SW480 (cell line): ENCODE results near the gene LRP1.
A peak's percentile ranks its signal among the peaks of the same experiment; 100 is the strongest.
"Not testable (repeated sequence)": the region's sequence is repeated elsewhere in the genome, so short reads cannot be mapped to it uniquely, and the experiment has no call there.

Experiments used
- DNase-seq: peaks from one replicate; pipeline ENCODE4 v3.0.0-alpha.2; 2016; ENCODE audit warnings: low spot score

The LRP1 gene

GRCh38 chr12:57112492-57113294, 15.6 kb upstream of the LRP1 start:
- no peak for DNase-seq

- DNase-seq: no peak
These were observed 11.6 kb upstream of the LRP1 start for GRCh38 chr12:57116580-57117281.

- DNase-seq: no peak
These were observed 9.5 kb upstream of the LRP1 start for GRCh38 chr12:57118711-57119271.

GRCh38 chr12:57119294-57120085, 8.8 kb upstream of the LRP1 start:
- DNase-seq: no peak

DNA sequence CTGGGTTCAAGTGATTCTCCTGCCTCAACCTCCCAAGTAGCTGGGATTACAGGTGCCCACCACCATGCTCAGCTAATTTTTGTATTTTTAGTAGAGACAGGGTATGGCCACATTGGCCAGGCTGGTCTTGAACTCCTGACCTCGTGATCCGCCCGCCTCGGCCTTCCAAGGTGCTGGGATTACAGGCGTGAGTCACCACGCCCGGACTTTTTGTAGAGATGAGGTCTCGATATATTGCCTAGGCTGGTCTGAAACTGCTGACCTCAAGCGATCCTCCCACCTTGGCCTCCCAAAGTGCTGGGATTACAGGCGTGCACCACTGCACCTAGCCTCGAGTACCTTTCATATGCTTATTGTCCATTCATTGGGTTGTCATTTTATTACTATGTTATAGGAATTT, 7.6 kb upstream of the LRP1 start:
- not testable (repeated sequence) for DNase-seq

DNA sequence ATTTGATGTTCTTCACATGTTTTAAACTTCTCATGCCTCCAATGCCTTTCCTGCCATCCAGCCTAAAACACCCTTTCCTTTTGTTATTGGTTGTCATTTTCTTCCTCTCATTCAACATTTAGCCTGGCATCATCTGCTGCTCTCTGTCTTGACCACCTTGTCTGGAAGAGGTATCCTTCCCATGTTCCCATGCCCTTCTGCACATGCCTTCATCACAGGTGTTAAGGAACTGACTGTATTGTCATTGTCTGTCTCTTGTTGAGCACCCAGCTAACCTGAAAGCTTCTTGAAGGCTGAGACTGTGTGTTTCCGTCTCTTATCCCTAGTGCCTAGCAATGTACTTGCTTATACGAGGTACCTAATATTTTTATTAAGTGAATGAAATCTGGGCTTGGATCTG, 4.5 kb upstream of the LRP1 start:
- DNase-seq: no peak

- peak; percentile 65 for DNase-seq
These were observed 3.9 kb upstream of the LRP1 start for GRCh38 chr12:57124261-57124877.

DNA sequence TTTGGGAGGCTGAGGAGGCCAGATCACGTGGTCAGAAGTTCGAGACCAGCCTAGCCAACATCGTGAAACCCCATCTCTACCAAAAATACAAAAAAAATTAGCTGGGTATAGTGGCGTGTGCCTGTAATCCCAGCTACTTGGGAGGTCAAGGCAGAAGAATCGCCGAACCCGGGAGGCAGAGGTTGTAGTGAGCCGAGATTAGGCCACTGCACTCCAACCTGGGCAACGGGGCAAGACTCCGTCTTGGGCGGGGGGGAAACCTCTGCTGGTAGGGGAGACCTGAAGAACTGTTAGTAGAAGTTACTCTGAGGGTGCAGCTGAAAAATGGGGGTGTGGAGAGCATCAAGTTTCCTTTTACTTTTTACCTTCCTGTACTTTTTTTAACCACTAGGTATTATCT, 2.2 kb upstream of the LRP1 start:
- DNase-seq: no peak

DNA sequence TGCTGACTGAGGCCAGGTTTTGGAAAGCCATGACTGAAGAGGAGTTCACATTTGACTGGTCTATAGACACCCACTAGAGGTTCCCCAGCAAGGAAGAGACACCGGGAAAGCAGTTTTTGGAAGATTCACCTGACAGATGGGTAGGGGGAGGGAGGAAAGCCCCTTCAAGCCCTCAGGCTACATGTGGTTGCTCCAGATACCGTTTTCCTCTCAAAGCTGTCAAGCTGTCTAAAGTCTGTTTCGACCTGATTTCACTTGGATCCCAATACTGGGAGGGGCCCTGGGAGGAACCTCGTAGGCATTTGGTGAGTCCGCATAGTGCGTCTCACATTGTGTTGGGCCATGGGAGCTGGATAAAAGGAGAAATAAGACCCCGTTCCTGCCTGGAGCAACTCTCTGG, 1.7 kb upstream of the LRP1 start:
- no peak for DNase-seq

DNA sequence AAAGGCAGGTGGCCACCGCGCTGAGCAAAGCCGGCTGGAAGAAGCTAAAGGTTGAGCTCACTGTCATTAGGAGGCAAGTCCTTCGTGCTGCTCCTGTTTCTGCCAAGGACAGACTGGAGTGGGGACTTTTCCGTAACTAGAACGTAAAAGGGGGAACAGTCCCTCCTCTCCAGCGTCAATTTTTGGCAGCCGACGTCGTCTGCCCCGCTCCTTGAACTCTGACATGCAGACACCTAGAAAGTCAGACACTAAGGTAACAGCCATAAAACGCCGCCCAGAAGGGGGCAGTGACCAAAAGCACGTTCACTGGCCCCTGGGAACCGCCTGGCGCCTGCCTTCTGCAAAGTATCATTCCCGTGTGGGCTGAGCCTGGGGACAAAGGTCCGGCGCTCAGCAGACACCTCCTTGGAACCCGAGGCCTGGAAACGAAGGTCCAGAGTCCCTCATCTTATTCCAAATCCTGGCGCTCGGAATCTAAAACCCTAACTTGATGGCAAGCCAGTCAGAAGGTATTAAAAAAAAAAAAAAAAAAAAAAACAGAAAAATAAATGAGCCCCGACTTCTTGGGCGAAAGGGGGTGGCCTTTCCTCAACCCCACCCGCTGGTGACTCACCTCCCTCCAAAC, 1.1 kb upstream of the LRP1 start:
- peak; percentile 85 for DNase-seq

GRCh38 chr12:57128519-57129247, 400 bp downstream of the LRP1 start:
- DNase-seq: no peak

DNA sequence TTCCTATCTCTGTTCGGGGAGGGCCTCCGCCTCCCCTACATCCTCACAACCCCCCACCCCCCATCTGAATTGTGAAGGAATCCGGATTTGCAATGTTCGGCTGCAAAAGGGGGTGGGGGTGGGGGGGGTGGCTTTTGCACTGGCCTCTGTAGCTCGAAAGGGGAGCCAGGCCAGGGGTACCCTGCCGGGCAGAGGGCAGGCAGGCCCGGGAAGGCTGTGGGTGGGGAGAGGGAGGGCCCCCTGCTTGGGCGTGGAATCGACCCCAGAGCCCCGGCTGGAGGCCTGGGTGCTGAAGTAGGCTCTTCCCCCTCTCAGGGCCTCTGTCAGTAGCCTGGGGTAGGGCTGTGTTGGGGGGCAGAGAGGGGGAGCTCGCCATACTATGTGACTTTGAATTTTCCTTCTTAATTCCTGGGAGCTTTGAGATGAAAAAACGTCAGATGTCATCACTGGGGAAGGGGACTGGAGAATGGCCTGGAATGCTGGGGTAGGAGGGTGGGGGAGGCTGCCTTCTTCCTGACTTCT, 1.1 kb downstream of the LRP1 start:
- DNase-seq: no peak

DNA sequence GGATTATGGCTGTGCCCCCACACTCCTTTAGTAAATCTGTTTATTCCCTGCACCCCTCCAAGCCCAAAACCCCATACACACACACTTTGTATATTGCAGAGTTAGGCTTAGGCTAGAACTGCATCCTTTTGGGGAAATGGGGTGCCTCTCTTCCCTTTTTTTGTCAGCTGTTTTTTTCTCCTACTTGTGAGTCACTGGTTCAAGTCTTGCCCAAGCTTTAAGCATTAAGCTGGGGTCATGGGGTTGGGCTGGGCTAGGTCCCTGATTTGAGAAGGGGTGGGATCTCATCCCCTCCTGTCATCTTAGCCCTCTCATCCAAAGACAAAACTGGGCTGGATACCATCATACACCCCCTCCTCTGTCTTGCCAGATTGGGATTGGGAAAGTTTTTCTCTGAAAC, 1.6 kb downstream of the LRP1 start:
- no peak for DNase-seq

DNA sequence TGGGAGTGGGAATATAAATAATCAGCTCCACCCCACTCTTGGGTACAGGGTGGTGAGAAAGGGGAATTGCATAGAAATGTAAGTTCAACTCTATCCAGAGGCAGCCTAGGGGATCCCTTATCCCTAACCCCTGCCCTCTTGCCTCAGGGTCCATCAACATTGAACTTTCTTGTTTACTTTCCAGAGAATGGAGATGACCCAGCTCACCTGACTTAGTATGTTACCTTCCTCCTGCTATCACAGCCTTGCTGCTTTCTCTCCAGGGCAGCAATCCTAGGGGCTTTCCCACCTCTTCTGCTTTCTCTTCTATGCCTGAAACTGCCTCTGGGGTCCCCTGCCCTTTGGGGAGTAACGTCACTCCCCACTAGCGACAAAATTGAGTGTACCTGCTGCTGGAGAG, 2.7 kb downstream of the LRP1 start:
- no peak for DNase-seq

- no peak for DNase-seq
These were observed 3.8 kb downstream of the LRP1 start for GRCh38 chr12:57131896-57132744.

- no peak for DNase-seq
These were observed 4.8 kb downstream of the LRP1 start for GRCh38 chr12:57133013-57133569.

DNA sequence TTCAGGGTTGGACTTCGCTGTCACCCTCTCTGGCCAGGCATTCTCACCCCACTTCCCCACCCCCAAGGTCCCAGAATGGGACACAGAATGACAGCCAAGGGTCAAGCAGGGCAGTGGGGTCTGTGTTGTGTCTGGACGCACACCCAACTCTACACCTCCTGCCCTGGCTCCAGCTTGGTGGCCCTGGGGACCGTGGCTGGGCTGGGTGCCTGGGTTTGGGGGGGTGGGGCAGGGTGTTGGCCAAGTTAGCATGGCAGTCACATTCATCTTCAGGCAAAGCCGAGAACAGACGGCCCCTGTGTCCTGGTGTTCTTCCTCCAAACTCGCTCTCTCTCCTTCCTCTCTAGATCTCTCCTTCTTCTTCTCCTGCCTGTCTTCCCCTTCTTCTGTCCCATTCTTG, 5.6 kb downstream of the LRP1 start:
- DNase-seq: no peak

GRCh38 chr12:57134949-57135348, 6.7 kb downstream of the LRP1 start:
- DNase-seq: no peak
